Activated gamma-delta T cell treated with anti-CD3 and anti-CD28 coated beads, Interleukin-2, amount 50 U/mL, for 16 hours (primary cell): ENCODE data around the gene CTPS2.

ENCODE experiments used
- DNase-seq: peaks from one replicate; pipeline ENCODE4 v3.0.0-alpha.2; 2020; ENCODE audit warnings: low read depth

Gene CTPS2

DNA sequence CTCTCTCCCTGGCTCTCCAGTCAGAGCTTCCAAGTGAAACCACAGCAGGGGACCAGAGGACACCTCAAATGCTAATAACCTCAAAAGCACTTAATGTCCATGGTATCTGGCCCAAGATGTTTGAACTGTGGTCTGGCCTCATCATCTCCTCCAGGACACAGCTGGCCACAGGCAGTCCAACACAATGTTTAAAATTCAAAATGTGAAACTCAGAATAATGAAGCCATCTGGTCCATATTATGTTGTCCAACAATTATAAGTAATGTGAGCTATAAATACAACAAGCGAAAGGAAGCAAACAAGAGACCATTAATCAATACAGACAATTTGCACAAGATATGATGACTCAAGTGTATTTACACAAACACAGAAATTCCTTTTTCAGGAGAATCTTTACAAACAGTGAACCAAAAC is 153.3 kb downstream of the CTPS2 start:
- no peak for DNase-seq

DNA sequence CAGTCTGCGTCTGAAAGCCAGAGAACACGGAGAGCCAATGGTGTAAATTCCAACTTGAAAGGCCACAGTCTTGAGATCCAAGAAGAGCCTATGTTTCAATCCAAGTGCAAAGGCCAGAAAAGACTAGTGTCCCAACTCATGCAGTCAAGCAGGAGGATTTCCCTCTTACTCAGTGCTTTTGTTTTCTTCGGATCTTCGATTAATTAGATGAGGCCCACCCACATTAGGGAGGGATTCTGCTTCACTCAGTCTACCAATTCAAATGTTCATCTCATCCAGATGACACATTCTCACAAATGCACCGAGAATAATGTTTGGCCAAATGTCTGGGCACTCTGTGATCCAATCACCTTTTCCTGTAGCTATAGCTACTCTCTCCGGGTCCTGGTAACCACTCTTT is 154.0 kb downstream of the CTPS2 start:
- no peak for DNase-seq

DNA sequence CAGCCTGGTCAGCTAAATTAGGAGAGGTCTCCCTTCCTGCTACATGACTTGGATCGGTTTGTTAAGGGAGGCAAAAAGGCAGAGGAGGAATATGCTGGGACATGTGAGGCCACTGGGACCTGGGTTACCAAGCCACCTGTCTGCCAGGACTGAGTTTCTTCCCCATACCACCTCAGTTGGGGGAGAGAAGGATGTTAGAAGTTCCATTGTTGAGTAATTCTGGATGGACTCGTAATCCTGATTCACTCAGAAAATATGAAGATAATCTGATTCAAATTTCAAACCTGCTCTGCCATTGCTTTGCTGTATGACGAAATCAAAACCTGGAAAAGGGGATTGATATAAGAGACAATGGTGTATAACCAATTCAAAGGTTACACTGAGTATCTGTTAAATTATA is 159.9 kb downstream of the CTPS2 start:
- DNase-seq, result no peak

DNA sequence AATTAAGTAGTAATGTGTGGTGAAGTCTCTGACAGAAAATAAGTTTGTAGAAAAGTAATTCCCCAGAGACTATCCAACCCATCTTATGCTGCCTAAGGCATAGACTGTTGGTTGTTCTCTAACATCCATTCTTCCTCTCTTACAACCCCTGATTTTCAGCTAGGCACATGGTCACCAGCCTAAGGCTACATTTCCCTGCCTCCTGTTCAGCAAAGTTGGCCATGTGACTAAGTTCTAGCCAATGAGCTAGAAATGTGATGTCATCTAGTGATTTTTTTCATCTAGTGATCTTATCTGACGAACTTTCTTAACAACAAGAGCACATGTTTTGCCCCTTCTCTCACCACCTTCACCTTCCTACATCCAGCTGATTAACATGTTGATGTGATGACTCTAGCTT is 164.8 kb downstream of the CTPS2 start:
- DNase-seq, result no peak

DNA sequence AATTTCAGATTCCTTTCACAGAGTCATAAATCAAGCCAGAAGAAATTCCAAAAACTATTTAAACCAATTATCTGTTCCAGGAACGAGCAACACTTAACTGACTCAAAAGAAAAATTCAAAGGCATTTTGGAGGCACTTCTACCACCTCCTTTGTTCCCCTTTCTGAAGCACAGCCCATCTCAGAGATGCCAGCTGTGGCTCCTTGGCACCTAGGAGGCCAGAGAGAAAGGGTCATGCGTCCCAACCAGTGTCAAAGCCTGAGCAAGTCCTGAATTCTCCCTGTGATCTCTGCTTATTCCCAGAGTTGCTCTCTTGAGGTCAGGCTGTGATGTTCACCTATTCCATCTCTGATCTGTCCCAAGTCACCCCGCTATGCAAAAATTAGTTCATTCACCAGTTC is 167.5 kb downstream of the CTPS2 start:
- no peak for DNase-seq
